22Rv1 (cell line): ENCODE results near the gene TMEM151B.

Source experiments
- ZFX ChIP-seq: fragments of 450-650 bp; IDR thresholded peaks from 2 replicates; pipeline ENCODE4 v1.6.1; 2017; ENCODE audit warnings: antibody characterized with exemption, borderline replicate concordance
- TF ChIP-seq, protein P1 (sequence below): fragments of 450-650 bp; IDR thresholded peaks from 2 replicates; pipeline ENCODE4 v1.5.1; 2017; ENCODE audit warnings: mild to moderate bottlenecking

DNA sequence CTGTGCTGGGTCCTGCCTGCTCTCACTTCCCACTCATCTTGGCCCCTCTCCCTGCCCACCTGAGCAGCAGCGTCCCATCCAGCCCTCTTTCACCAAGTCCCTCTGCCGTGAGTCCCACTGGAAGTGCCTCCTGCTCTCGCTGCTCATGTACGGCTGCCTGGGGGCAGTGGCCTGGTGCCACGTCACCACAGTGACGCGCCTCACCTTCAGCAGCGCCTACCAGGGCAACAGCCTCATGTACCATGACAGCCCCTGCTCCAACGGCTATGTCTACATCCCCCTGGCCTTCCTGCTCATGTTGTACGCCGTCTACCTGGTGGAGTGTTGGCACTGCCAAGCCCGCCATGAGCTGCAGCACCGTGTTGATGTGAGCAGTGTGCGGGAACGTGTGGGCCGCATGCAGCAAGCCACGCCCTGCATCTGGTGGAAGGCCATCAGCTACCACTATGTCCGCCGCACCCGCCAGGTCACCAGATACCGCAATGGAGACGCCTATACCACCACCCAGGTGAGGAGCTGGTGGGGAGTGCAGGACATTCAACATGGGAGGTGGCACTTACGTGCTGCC, 2.8 kb downstream of the TMEM151B start:
- TF ChIP-seq, protein P1, sequence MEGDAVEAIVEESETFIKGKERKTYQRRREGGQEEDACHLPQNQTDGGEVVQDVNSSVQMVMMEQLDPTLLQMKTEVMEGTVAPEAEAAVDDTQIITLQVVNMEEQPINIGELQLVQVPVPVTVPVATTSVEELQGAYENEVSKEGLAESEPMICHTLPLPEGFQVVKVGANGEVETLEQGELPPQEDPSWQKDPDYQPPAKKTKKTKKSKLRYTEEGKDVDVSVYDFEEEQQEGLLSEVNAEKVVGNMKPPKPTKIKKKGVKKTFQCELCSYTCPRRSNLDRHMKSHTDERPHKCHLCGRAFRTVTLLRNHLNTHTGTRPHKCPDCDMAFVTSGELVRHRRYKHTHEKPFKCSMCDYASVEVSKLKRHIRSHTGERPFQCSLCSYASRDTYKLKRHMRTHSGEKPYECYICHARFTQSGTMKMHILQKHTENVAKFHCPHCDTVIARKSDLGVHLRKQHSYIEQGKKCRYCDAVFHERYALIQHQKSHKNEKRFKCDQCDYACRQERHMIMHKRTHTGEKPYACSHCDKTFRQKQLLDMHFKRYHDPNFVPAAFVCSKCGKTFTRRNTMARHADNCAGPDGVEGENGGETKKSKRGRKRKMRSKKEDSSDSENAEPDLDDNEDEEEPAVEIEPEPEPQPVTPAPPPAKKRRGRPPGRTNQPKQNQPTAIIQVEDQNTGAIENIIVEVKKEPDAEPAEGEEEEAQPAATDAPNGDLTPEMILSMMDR = no peak
- no peak for TF ChIP-seq ZFX
